NCI-H2196 treated with DMSO at 0.1 percent for 48 hours (cell line): Measurements from ENCODE around the gene IQSEC3.

ENCODE experiments used
- DNase-seq: peaks from one replicate; lab custom pipeline; 2025; ENCODE audit not compliant: unreplicated experiment; lab: John Stamatoyannopoulos, UW

IQSEC3 gene

DNA sequence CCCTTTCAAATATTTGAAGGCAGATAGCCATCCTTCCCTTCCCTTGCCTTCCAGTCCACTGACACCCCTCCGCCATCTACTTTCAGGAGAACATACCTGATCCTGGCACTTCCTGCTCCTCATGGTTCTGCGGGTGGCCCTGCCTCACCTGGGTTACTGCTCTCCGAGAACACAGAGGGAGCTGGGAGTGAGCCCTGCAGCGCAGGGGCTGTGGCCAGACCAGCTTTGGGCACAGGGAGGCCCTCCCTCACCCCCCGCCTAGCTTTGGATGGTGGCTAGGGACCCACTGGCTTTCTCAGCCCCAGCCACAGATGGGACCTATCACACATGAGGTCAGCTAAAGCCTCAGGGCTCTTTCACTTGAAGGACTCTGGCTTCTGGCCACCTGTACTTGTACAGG lies 12.4 kb downstream of the IQSEC3 start:
- DNase-seq, result no peak

DNA sequence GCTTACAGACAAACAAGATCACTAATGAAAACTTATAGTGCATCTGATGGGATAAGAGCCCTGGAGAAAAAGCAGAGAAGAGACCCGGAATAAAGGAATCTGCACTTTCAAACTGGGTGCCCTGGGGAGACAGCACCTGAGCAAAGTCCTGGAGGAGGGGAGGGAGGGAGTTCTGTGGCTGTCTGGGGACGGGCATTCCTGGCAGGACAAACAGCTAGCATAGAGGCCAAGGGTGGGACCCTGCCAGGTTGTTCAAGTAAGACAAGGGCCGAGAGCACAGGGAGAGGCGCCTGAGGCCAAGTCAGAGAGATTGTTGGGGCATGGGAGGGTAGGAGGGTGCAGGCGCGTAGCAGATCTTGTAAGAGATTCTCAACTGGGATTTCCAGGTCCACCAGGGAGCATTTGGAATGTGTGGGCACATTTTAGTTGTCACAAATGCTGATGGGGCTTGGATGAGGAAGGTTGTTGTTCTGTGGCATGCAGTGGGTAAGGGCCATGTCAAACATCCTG lies 14.2 kb downstream of the IQSEC3 start:
- DNase-seq, result no peak

DNA sequence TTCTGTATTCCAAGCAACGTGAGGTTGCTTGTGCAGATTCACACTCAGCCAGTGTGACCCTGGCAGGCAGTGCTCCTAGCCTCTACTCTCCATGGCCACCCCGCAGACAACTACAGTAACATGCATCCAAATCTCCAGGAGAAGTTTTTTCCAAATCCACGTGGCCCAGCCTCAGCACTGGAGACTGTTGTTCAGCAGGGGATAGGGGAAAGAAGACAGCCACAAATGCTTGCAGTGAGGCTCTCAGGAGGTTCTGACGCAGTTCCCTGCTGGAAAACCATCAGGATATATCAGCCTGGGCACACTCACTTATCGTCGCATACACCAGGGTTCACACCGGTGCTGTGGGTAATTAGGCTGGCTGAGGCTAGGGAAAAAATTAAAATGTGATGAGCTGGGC lies 16.2 kb downstream of the IQSEC3 start:
- no peak for DNase-seq

DNA sequence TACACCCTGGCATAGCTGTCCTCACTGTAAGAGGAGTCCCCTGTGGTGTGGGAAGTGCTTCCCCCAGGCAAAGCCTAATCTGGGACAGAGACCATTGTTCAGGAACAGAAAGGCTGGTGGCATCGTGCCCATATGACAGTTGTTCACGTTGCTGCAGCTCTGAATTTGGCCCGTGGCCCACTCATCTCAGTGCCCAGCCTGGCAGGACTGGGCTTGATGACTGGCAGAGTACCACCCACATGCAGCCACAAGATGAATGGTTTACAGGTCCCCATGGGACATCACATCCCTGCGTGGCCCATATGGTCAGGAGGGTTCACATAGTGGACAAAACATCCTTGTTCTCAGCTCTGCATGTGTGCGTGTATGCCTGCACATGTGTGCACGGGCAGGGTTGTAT lies 17.5 kb downstream of the IQSEC3 start:
- DNase-seq, result no peak

DNA sequence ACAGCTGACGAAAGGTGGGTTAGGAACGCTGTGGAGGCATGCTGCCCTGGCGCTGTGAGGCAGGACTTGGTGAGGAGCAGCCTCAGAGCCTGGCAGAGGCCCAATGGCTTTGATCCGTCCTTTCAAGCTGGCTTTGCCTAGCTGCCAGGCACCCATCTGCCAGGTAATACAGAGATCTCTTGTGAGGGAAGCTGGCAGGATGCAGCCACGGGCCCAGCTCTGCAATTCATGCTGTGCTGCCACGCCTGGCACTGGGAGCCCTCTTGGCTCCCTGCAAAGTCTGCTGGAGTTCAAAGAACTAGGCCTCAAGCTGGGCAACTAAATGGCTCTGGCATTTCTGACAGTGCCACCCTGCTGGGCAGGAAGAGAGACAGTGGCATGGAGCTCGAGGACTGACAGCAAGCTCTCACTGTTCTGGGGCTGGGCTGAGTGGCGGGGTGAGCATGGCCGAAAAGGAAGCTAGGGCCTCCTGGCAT lies 18.7 kb downstream of the IQSEC3 start:
- no peak for DNase-seq

DNA sequence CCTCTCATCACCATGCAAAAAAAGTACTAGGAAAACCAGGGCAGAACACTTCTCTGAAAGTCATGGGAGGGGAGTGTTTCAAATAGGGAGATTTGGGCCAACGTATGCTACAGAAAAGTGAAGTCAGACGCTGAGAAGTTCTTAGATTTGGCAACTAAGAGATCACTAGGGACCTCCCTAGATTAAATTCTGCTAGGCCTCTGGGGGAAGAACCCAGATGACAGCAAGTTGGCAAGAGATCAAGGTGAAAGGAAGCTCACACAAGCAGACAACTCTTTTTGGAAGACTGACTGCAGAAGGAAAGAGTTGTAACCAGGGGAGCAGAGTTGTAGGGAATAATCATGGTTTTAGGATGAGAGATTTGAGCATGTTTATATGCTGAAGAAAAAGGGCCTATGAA lies 20.7 kb downstream of the IQSEC3 start:
- no peak for DNase-seq

DNA sequence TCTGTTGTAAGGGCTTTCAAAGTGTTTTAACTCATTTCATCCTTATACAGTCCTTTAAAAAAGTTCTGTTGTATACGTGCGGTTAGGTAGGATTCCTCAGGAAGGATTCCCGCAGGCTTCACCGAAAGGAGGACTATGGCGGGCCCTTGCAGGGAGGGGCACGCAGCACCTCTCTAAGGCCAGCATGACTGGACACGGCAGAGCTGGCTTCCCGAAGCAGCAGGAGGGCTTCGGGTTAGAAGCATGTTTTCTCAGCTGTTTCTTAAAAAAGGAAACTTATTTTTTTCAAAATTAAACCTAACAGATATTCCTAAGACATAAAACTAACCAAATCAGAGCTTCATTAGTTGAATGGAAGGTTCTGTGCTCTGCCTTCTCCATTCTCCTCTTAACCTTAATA lies 21.3 kb downstream of the IQSEC3 start:
- DNase-seq, result no peak

DNA sequence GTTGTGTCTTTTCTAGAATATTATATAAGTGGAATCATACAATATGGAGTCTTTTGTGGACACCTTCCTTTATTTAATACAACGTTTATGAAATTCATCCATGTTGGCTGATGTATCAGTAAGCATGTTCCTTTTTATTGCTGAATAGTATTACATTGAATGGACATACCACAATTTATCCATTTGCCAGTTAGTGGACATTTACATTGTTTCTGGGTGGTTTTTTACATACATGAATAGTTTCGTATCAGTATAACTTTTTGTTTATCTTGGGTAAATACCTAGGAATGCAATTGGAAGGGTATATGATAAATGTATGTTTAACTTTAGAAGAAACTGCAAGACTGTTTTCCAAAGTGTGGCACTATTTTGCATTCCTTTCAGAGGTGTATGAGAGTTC lies 23.1 kb downstream of the IQSEC3 start:
- no peak for DNase-seq

DNA sequence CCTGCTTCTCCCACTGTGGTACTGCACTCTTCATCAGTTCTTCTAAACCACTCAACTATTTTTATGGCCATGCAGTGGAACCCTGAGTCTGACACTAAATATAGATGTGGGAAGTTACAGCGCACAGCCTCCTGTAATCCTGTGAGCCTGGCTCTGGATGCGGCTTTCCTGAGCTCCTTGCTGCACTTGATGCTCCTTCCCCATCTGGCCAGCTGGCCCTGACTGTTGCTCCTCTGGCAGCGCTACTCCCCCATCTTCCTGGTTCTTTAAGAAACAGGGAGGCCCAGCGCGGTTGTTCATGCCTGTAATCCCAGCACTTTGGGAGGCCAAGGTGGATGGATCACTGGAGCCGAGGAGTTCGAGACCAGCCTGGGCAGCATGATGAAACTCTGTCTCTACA lies 24.6 kb downstream of the IQSEC3 start:
- no peak for DNase-seq

DNA sequence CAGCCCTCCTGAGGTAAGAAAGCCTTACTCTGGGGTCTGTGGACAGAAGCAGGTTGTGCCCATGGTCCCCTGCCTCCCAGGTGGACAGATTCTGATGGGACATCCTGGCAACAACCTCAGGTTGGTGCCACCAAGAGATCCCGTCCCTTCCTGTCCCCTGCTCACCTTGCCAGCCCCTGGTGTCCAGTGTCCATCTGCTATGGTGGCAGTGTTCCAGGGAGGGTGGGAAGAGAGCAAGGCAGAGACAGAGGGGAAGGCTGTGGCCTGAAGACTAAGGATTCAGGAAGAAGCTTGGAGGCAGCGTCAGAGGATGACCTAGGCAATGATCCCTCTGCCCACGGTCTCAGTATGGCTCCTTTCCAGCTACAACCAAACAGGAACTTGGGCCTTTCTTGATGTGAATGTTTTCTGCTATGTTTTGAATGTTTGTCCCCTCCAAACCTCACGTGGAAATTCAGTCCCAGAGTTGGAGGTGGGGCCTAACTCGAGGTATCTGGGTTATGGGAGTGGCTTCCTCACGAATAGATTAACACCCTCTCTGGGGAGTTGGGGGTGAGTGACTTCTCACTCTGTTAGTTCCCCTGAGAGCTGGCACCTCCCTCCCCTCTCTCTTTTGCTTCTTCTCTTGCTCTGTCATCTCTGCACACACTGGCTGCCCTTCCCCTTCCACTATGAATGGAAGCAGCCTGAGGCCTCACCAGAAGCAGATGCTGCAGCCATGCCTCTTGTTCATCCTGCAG lies 26.9 kb downstream of the IQSEC3 start:
- no peak for DNase-seq

DNA sequence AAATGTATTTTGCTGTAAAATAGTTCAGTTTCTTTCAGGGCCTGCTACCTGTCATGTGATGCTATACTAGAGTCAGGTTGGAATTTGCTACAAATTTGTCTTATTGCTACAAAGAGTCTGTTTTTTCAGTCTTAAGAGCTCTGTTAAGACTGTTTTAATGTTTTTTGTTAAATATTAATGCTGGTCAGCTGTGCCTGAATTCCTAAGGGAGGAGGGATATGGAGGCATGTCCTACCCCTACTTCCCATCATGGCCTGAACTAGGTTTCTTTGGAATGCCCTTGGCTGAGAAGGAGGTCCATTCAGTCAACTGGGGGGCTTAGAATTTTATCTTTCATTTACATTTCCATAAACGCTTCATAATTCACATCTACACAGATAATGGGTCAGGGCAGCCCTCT lies 30.0 kb downstream of the IQSEC3 start:
- no peak for DNase-seq

DNA sequence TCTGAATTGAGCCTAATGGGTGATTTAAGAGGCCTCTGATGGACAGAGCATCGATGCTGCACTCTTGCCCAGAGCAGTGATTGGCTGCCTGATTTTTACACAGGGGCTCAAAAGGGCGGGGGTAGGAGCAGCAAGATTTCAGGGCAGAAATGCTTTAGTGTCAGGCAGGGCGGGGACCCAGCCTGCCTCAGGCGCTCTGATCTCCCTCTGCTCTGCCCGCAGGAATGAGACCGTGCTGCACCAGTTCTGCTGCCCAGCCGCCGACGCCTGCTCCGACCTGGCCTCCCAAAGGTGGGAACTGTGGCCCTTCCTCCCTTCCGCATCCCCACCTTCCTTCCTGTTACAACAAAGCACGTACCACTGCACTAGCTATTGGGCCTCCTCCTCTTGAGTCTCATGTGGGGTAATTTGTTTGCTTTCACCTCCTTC lies 32.4 kb downstream of the IQSEC3 start:
- DNase-seq, result no peak

DNA sequence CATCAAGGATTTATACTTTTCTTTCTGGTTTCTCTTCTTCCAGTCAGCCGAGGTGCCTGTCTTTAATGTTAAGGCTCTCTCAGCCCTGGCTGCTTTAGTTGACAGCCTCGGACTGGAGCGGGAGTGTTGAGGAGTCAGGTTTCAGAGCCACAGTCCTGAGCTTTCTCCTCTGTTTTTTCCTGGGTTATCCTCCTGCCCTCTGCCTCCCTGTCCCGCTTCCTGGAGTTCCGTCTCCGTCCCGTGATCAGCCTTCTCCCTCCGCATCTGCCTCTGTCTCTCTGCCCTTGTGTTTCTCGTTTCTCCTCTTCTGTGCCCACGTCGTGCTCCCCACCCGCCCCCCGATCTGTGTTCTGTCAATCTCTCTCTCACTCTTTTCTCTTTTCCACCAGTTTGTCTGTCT lies 33.0 kb downstream of the IQSEC3 start:
- no peak for DNase-seq

DNA sequence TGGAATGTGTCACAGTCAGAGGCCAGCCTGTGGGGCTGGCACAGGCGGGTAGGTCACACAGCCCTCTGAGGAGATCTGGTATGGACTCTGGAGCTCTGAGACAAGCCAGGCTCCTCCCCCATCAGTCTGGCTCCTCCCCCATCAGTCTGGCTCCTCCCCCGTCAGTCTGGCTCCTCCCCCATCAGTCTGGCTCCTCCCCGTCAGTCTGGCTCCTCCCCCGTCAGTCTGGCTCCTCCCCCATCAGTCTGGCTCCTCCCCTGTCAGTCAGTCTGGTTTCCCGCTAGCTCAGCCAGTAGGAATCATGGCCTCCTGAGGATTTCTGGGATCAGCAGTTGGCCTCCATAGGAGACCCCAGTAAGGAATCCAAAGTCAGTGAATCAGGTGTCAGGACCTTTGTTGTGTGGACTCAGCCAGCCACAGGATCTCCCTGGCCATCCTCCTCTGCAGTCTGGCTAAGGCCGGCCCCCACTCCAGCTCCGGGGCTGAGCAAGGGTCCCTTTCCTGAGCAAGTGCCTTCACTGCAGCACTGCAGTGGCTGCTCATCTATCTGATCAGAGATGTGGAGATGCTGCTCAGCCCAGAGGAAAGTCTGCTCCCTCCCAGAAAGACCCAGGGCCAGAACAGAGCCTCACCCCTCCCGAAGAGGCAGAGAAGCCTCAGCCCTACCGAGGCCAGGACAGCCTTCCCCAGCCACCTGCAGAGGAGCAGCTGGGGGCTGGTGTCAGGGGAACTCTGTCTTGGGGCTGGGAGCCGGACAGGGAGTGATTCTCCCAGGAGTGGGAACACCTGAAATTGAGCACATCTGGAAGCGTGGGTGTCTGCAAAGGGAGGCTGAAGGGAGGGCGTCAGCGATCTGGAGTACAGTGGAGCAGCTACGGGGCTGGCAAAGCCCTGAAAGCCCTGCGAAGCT lies 35.7 kb downstream of the IQSEC3 start:
- no peak for DNase-seq

DNA sequence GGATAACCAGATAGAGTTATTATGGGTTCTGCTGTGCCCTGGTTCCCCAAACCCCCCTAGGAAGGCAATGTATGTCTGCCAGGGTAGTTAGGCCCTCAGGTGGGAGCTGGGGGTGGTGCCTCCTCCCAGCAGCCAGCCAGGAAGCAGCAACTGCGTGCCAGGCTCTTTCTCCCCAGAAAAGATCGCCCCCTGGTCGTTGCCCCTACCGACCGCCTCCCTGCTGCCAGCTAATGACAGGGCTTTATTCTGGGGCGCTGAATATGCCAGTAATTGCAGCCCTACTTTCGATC lies 36.3 kb downstream of the IQSEC3 start:
- no peak for DNase-seq

DNA sequence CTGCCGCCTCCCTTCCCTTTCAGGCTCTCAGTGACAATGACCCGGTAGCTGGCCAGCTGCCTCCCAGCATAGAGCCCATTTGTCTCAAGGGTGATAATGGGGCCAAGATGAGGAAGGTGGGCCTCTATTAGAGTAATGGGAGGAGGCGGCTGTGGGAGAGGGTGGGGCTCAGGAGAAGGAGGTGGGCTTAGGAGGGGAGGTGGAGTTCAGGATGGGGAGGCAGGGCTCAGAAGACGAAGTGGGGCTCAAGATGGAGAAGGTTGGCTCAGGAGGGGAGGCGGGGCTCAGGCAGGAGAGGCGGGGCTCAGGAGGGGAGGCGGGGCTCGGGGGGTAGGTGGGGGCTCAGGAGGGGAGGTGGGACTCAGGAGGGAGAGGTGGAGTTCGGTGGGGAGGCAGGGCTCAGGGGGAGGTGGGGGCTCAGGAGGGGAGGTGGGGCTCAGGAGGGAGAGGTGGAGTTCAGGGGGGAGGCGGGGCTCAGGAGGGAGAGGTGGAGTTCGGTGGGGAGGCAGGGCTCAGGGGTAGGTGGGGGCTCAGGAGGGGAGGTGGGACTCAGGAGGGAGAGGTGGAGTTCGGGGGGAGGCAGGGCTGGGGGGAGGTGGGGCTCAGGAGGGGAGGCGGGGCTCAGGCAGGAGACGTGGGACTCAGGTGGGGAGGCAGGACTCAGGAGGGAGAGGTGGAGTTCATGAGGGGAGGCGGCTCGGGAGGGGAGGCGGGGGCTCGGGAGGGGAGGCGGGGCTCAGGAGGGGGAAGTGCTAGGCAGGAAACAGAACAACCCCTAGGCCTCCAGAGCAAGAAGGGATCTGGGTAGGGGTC lies 36.8 kb downstream of the IQSEC3 start:
- no peak for DNase-seq

DNA sequence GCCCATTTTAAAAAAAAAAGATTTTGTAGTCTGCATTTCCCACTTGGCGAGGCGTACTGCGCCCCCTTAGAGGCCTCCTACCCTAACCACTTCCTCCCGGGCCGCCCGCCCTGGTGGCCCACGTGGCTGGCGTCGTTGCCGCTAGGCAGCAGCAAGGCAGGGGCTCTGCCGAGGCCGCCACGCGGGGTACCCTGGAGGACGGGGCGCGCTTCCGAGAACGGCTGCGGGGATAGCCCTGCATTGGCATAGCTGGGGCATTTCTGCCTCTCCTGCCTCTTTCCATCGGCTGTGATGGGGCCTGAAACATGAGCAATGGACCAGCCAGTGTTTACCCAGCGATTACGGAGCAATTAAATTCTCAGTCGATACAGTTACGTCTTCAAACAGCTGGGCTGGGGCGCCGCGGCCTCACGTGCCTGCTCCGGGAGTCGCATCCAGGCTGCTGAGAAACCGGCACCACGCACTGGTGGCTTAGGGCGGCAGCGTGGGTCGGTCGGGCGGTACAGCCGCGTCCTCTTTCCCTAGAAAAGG lies 38.0 kb downstream of the IQSEC3 start:
- DNase-seq, result no peak

DNA sequence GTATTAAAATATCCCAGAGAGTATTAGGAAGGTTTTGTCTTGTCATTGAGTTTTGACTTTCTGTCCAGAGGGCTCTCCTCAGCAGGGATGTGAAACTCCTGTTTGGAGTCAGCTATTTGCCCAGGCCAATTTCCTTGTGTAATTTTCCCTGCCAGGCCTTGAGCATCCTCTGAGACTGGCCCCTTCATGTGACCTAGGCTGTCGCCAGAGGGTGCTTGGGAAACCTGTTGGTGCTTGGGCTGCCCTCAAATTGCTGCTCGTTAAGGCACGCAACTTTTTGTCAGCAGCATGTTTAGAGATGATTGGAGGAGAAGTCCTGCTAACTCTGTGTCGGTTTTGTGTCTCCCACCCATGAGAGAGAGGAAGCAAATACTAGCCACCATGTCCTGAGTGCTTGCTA lies 39.1 kb downstream of the IQSEC3 start:
- DNase-seq, result no peak

DNA sequence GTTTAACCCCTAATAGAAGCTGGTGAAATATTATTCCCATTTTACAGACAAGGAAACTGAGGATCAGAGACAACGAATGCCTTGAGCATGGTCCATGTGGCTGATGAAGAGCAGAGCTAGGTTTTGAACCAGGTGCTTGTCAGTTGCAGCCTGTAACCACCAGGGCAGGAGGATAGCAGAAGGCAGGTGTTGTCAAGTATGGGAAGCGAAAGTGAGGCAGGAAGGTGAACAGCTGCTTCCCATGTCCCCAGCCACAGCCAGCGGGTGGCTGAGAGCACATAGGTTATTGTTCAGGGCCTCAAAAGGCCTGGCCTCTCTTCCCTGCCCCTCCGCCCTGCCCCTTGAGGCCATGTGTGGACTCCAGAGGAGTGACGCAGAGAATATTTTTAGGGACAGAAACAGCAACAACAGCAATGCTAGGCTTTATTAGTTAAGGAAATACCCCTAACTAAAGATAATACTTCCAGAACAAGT lies 39.6 kb downstream of the IQSEC3 start:
- DNase-seq, result no peak

DNA sequence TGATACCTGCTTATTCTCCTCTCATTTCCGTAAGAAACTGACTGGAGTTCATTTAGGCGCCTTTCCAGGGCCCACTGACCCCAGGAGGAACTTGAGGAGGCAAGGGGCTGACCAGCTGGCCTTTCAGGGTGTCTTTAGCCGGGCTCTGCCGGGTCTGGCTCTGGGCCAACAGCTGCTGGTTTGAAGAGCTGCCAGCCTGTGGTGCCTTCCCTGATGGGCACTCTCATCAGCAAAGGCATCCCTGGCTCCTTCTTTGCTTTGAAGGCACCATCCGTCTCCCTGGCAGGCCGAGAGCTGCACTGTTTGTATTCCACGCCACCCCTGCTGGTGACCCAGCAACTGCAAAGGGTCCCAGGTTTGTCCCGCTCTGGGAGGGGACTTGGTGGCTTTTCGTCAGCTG lies 42.0 kb downstream of the IQSEC3 start:
- DNase-seq, result no peak

DNA sequence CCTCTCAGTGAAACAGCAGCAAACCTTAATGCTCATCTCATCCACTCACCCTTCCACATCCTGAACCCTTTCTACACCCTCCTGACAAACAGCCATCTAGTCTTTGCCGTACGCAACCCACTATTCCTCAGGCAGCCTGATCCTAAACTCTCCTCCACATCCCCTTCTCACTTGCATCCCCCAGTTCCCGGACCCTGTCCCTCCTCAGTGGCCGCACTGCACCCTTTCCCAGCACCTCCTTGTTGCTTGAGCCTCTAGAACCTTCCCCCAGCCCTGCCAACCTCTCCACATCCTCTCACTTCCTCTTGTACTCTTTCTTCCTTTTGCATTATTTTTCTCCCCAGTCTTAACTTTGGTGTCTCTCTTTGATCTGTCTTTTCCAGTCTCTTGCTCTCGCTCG lies 42.9 kb downstream of the IQSEC3 start:
- DNase-seq, result no peak
